GM12878 (cell line): ENCODE data around the gene RASSF10.

Experiments used
- EZH2 ChIP-seq: IDR thresholded peaks from 2 replicates; pipeline ENCODE4 v1.6.1; 2012; ENCODE audit warnings: low read depth, mild to moderate bottlenecking, control low read depth, inconsistent platforms, low read length, borderline replicate concordance; ENCODE audit not compliant: control insufficient read depth
- HDAC6 ChIP-seq: fragments of 200-600 bp; sonication (generic); IDR thresholded peaks from one replicate; pipeline ENCODE4 v1.8.0; 2017; ENCODE audit warnings: antibody characterized with exemption; ENCODE audit not compliant: unreplicated experiment
- NFIC ChIP-seq: IDR thresholded peaks from 2 replicates; pipeline ENCODE4 v1.6.1; 2012; ENCODE audit warnings: low read depth, mild to moderate bottlenecking, inconsistent platforms, low read length, moderate library complexity
- SIN3A ChIP-seq: IDR thresholded peaks from 2 replicates; pipeline ENCODE4 v1.6.1; 2012; ENCODE audit warnings: low read depth, low read length, improper control_type of control experiment
- TCF7 ChIP-seq: IDR thresholded peaks from 2 replicates; pipeline ENCODE4 v1.6.1; 2014; ENCODE audit warnings: antibody characterized with exemption, borderline replicate concordance
- YY1 ChIP-seq: IDR thresholded peaks from 2 replicates; pipeline ENCODE4 v1.6.1; 2011; ENCODE audit warnings: low read depth, mild to moderate bottlenecking, low read length
- TF ChIP-seq, protein P1 (sequence below), 3 experiments: IDR thresholded peaks in 2 of 3; conservative IDR thresholded peaks in 1 of 3; 2 replicates each; pipeline ENCODE4 v1.5.1; 2011; ENCODE audit warnings: low read depth in 3 of 3, low read length in 3 of 3, mild to moderate bottlenecking in 3 of 3, control low read depth in 2 of 3, moderate library complexity in 2 of 3, inconsistent platforms in 1 of 3, mixed read lengths in 1 of 3; ENCODE audit not compliant: control insufficient read depth in 2 of 3, insufficient read depth in 1 of 3; ENCODE audit errors: extremely low read depth in 1 of 3

DNA sequence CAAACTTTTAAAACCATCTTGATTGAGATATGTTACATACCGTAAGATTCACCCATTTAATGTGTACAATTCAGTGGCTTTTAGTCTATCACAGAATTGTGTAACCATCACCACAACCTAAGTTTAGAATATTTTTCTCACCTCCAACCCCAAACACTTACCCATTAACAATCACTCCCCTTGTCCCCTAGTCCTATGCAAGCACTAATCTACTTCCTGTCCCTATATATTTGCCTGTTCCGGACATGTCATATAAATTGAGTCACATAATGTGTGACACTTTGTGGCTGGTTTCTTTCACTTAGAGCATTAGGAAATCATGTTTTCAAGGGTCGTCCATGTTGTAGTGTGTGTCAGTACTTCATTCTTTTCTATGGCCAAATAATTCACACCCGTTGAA, 38.8 kb downstream of the RASSF10 start:
- TF ChIP-seq, protein P1, sequence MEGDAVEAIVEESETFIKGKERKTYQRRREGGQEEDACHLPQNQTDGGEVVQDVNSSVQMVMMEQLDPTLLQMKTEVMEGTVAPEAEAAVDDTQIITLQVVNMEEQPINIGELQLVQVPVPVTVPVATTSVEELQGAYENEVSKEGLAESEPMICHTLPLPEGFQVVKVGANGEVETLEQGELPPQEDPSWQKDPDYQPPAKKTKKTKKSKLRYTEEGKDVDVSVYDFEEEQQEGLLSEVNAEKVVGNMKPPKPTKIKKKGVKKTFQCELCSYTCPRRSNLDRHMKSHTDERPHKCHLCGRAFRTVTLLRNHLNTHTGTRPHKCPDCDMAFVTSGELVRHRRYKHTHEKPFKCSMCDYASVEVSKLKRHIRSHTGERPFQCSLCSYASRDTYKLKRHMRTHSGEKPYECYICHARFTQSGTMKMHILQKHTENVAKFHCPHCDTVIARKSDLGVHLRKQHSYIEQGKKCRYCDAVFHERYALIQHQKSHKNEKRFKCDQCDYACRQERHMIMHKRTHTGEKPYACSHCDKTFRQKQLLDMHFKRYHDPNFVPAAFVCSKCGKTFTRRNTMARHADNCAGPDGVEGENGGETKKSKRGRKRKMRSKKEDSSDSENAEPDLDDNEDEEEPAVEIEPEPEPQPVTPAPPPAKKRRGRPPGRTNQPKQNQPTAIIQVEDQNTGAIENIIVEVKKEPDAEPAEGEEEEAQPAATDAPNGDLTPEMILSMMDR (IDR thresholded peaks at IDR 0.05 in 2 of 3, conservative IDR thresholded peaks at IDR 0.05 in 1 of 3; ENCODE audit: control insufficient read depth in 2 of 3, extremely low read depth in 1 of 3, insufficient read depth in 1 of 3, low read depth in 3 of 3, low read length in 3 of 3): no peak
- no peak for TF ChIP-seq YY1
- TF ChIP-seq TCF7: no peak
- TF ChIP-seq SIN3A: no peak
- TF ChIP-seq NFIC: no peak
- no peak for TF ChIP-seq HDAC6
- no peak for TF ChIP-seq EZH2
